Activated T-cell treated with anti-CD3 and anti-CD28 coated beads for 1 hour (primary cell): ENCODE data around the gene RRAS.

ENCODE experiments used
- DNase-seq: peaks from one replicate; pipeline ENCODE4 v3.0.0-alpha.2; 2020; ENCODE audit warnings: low read depth

The RRAS gene

GRCh38 chr19:49594993-49595818, 44.7 kb downstream of the RRAS start:
- no peak for DNase-seq

- no peak for DNase-seq
Measured at GRCh38 chr19:49594157-49594992, 45.6 kb downstream of the RRAS start.

- DNase-seq, result peak; percentile 88
Measured at GRCh38 chr19:49593233-49594113, 46.5 kb downstream of the RRAS start.

GRCh38 chr19:49592486-49593232, 47.3 kb downstream of the RRAS start:
- DNase-seq, result no peak

GRCh38 chr19:49591731-49592485, 48.0 kb downstream of the RRAS start:
- DNase-seq, result peak; percentile 27

- peak; percentile 54 for DNase-seq
Measured at GRCh38 chr19:49590971-49591730, 48.8 kb downstream of the RRAS start, which contains the start of gene PRR12. Gene PRR12, plus strand, starts transcription at chr19:49591182. Its CDS starts 473 bp downstream, at chr19:49591655.

GRCh38 chr19:49590071-49590970, 49.6 kb downstream of the RRAS start:
- DNase-seq, result peak; percentile 93

GRCh38 chr19:49589502-49589905, 50.4 kb downstream of the RRAS start:
- no peak for DNase-seq

- no peak for DNase-seq
Measured at GRCh38 chr19:49588365-49589122, 51.4 kb downstream of the RRAS start.

- no peak for DNase-seq
Measured at GRCh38 chr19:49587227-49587626, 52.7 kb downstream of the RRAS start.
